Activated T-helper 2 cell treated with anti-CD3 and anti-CD28 coated beads, Interferon-gamma antibody, Interleukin-2, Interleukin-4, amounts not matched to agents 10 μg/mL and 5 μg/mL and 100 μg/mL, durations not matched to agents 14 hours and 24 hours and 36 hours (primary cell): ENCODE data around the gene ACER2. TPM values are rescaled to one million over a fixed set of nuclear protein-coding genes. Genes with fewer than 3 reads are reported as not detected.
"Not testable (repeated sequence)": the region's sequence is repeated elsewhere in the genome, so short reads cannot be mapped to it uniquely, and the experiment has no call there.

ENCODE experiments used
- DNase-seq: peaks from one replicate; pipeline ENCODE4 v3.0.0; 2021; ENCODE audit warnings: low spot score
- H3K27ac Mint-ChIP-seq: one replicate; pipeline ENCODE4 v1.8.0; 2021; ENCODE audit warnings: mixed read lengths
- H3K27me3 Mint-ChIP-seq: one replicate; pipeline ENCODE4 v1.8.0; 2021; ENCODE audit warnings: low read depth, mixed read lengths
- H3K36me3 Mint-ChIP-seq: one replicate; pipeline ENCODE4 v1.8.0; 2021; ENCODE audit warnings: low read depth, mixed read lengths
- H3K4me1 Mint-ChIP-seq: one replicate; pipeline ENCODE4 v1.8.0; 2021; ENCODE audit warnings: low read depth, mixed read lengths
- H3K4me3 Mint-ChIP-seq: one replicate; pipeline ENCODE4 v1.8.0; 2021; ENCODE audit warnings: low read depth, mild to moderate bottlenecking, moderate library complexity, mixed read lengths
- H3K9me3 Mint-ChIP-seq: one replicate; pipeline ENCODE4 v1.8.0; 2021; ENCODE audit warnings: mixed read lengths
- intact Hi-C: fragments of 100-400 bp; cut with micrococcal nuclease; formaldehyde crosslinking; loops from one replicate; pipeline ENCODE4 v1.15.1; 2023
- total RNA-seq: library from RNA; stranded (reverse); gene quantifications from 2 replicates; pipeline ENCODE4 v1.2.3, GENCODE V29; 2022

The ACER2 gene
- total RNA-seq, 1 donor from 2014 or later, result 1.0 TPM

GRCh38 chr9:19410594-19410993, 1.8 kb downstream of the ACER2 start:
- Mint-ChIP-seq H3K4me1 (peaks cover 14% of the 10 kb centered on the region), H3K27ac (no peak overlapping the region), H3K9me3 (no peaks in the 10 kb centered on the region), H3K27me3 (peaks cover 3% of the 10 kb centered on the region), H3K4me3 (no peak overlapping the region), H3K36me3 (no peaks in the 10 kb centered on the region)
- no peak for DNase-seq
- intact Hi-C loops, result no loop called here

GRCh38 chr9:19411316-19411715, 2.5 kb downstream of the ACER2 start:
- intact Hi-C loops, result no loop called here
- no peak for DNase-seq
- Mint-ChIP-seq H3K4me1 (peaks cover 14% of the 10 kb centered on the region), H3K27ac (no peak overlapping the region), H3K36me3 (no peaks in the 10 kb centered on the region), H3K4me3 (no peak overlapping the region), H3K27me3 (peaks cover 3% of the 10 kb centered on the region), H3K9me3 (no peaks in the 10 kb centered on the region)

- H3K27me3 Mint-ChIP-seq, H3K27ac Mint-ChIP-seq, H3K4me3 Mint-ChIP-seq, intact Hi-C loops, H3K9me3 Mint-ChIP-seq, DNase-seq, H3K36me3 Mint-ChIP-seq, H3K4me1 Mint-ChIP-seq: not testable (repeated sequence)
These were observed 4.6 kb downstream of the ACER2 start for GRCh38 chr9:19413456-19413855.

- H3K27me3 Mint-ChIP-seq, result no peaks in the 10 kb centered on the region
- no peaks in the 10 kb centered on the region for H3K4me1 Mint-ChIP-seq
- H3K4me3 Mint-ChIP-seq, result no peak overlapping the region
- peaks cover 6% of the 10 kb centered on the region for H3K9me3 Mint-ChIP-seq
- no peak for DNase-seq
- no peak overlapping the region for H3K27ac Mint-ChIP-seq
- H3K36me3 Mint-ChIP-seq, result no peaks in the 10 kb centered on the region
- intact Hi-C loops, result no loop called here
These were observed 7.3 kb downstream of the ACER2 start for GRCh38 chr9:19416143-19416542.

GRCh38 chr9:19420877-19421276, 12.1 kb downstream of the ACER2 start:
- Mint-ChIP-seq H3K36me3 (no peaks in the 10 kb centered on the region), H3K9me3 (peaks cover 6% of the 10 kb centered on the region), H3K27me3 (no peaks in the 10 kb centered on the region), H3K4me3 (no peak overlapping the region), H3K4me1 (no peaks in the 10 kb centered on the region), H3K27ac (no peak overlapping the region)
- intact Hi-C loops, result no loop called here
- DNase-seq, result no peak

- no peak overlapping the region for H3K27ac Mint-ChIP-seq
- no peaks in the 10 kb centered on the region for H3K9me3 Mint-ChIP-seq
- H3K27me3 Mint-ChIP-seq, result no peaks in the 10 kb centered on the region
- H3K4me3 Mint-ChIP-seq, result no peak overlapping the region
- H3K36me3 Mint-ChIP-seq, result no peaks in the 10 kb centered on the region
- no peak for DNase-seq
- intact Hi-C loops, result no loop called here
- no peaks in the 10 kb centered on the region for H3K4me1 Mint-ChIP-seq
These were observed 14.4 kb downstream of the ACER2 start for GRCh38 chr9:19423163-19423562.

GRCh38 chr9:19424176-19424779, 15.5 kb downstream of the ACER2 start:
- no peaks in the 10 kb centered on the region for H3K4me1 Mint-ChIP-seq
- no peak overlapping the region for H3K4me3 Mint-ChIP-seq
- DNase-seq, result no peak
- H3K27me3 Mint-ChIP-seq, result no peaks in the 10 kb centered on the region
- H3K9me3 Mint-ChIP-seq, result no peaks in the 10 kb centered on the region
- H3K27ac Mint-ChIP-seq, result no peak overlapping the region
- intact Hi-C loops, result no loop called here
- H3K36me3 Mint-ChIP-seq, result no peaks in the 10 kb centered on the region

- Mint-ChIP-seq H3K36me3 (no peaks in the 10 kb centered on the region), H3K4me3 (no peak overlapping the region), H3K9me3 (no peaks in the 10 kb centered on the region), H3K4me1 (no peaks in the 10 kb centered on the region), H3K27me3 (no peaks in the 10 kb centered on the region), H3K27ac (no peak overlapping the region)
- no peak for DNase-seq
- intact Hi-C loops, result no loop called here
These were observed 20.8 kb downstream of the ACER2 start for GRCh38 chr9:19429595-19429994.

GRCh38 chr9:19430201-19430760, 21.5 kb downstream of the ACER2 start:
- no peak overlapping the region for H3K27ac Mint-ChIP-seq
- H3K36me3 Mint-ChIP-seq, result no peaks in the 10 kb centered on the region

GRCh38 chr9:19431361-19432171, 22.8 kb downstream of the ACER2 start:
- intact Hi-C loops, result no loop called here
- Mint-ChIP-seq H3K27ac (no peak overlapping the region), H3K9me3 (no peaks in the 10 kb centered on the region), H3K36me3 (no peaks in the 10 kb centered on the region), H3K4me3 (no peak overlapping the region), H3K27me3 (no peaks in the 10 kb centered on the region), H3K4me1 (no peaks in the 10 kb centered on the region)
- DNase-seq, result no peak

More at GRCh38 chr9:19430201-19430760, 21.5 kb downstream of the ACER2 start:
- Mint-ChIP-seq H3K4me3 (no peak overlapping the region), H3K9me3 (no peaks in the 10 kb centered on the region), H3K27me3 (no peaks in the 10 kb centered on the region), H3K4me1 (no peaks in the 10 kb centered on the region)
- intact Hi-C loops, result no loop called here
- no peak for DNase-seq

GRCh38 chr9:19432473-19432872, 23.7 kb downstream of the ACER2 start:
- no peaks in the 10 kb centered on the region for H3K9me3 Mint-ChIP-seq
- no peak overlapping the region for H3K4me3 Mint-ChIP-seq
- no peaks in the 10 kb centered on the region for H3K27me3 Mint-ChIP-seq
- DNase-seq, result no peak
- no peaks in the 10 kb centered on the region for H3K36me3 Mint-ChIP-seq
- H3K27ac Mint-ChIP-seq, result no peak overlapping the region
- intact Hi-C loops, result no loop called here
- no peaks in the 10 kb centered on the region for H3K4me1 Mint-ChIP-seq

- H3K27ac Mint-ChIP-seq, H3K27me3 Mint-ChIP-seq, H3K4me1 Mint-ChIP-seq, H3K9me3 Mint-ChIP-seq, DNase-seq, intact Hi-C loops, H3K36me3 Mint-ChIP-seq, H3K4me3 Mint-ChIP-seq: not testable (repeated sequence)
These were observed 24.9 kb downstream of the ACER2 start for GRCh38 chr9:19433729-19434128.

- Mint-ChIP-seq H3K9me3 (no peaks in the 10 kb centered on the region), H3K4me3 (no peak overlapping the region), H3K27ac (no peak overlapping the region), H3K27me3 (no peaks in the 10 kb centered on the region), H3K36me3 (no peaks in the 10 kb centered on the region), H3K4me1 (peaks cover 14% of the 10 kb centered on the region)
- intact Hi-C loops, result no loop called here
- DNase-seq, result no peak
These were observed 31.6 kb downstream of the ACER2 start for GRCh38 chr9:19440376-19440775.
